ENCODE results near the gene ANKMY2.

Gene ANKMY2

DNA sequence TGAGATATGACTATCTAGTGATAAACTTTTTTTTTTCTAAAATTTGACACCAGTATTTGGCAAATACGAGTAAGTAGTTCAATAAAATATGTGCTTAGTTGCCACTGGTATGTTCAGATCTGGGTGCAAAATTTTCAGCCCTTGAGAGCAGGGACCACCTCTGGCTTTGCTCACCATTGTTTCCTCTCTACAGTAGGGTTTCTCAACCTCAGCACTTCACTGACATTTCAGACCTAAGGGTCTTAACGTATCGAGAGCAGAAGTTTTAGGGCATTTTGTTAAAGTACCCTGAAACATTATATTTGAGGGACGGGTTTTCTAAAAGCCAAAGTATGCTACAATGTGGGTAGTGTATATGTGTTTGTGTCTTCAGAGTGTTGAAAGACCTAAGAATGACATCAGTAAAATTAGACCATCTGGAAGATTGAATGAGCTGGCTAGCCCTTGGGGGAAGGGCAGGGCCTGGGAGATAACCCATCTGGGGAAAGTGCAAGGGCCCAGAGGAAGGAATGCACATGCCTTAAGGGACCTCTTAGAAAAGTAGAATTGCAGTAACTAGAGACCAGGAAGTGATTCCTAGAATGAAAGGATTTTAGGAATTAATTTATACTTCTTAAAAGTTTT lies 12.2 kb upstream of the ANKMY2 start (continued):
- TF ChIP-seq, protein P1, sequence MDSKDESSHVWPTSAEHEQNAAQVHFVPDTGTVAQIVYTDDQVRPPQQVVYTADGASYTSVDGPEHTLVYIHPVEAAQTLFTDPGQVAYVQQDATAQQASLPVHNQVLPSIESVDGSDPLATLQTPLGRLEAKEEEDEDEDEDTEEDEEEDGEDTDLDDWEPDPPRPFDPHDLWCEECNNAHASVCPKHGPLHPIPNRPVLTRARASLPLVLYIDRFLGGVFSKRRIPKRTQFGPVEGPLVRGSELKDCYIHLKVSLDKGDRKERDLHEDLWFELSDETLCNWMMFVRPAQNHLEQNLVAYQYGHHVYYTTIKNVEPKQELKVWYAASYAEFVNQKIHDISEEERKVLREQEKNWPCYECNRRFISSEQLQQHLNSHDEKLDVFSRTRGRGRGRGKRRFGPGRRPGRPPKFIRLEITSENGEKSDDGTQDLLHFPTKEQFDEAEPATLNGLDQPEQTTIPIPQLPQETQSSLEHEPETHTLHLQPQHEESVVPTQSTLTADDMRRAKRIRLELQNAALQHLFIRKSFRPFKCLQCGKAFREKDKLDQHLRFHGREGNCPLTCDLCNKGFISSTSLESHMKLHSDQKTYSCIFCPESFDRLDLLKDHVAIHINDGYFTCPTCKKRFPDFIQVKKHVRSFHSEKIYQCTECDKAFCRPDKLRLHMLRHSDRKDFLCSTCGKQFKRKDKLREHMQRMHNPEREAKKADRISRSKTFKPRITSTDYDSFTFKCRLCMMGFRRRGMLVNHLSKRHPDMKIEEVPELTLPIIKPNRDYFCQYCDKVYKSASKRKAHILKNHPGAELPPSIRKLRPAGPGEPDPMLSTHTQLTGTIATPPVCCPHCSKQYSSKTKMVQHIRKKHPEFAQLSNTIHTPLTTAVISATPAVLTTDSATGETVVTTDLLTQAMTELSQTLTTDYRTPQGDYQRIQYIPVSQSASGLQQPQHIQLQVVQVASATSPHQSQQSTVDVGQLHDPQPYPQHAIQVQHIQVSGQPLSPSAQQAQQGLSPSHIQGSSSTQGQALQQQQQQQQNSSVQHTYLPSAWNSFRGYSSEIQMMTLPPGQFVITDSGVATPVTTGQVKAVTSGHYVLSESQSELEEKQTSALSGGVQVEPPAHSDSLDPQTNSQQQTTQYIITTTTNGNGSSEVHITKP (tag by site-specific recombination; IDR thresholded peaks at IDR 0.05): 0 out of 2 replicates have a peak, but pooled peaks have one; percentile 36
- TF ChIP-seq, protein P2, sequence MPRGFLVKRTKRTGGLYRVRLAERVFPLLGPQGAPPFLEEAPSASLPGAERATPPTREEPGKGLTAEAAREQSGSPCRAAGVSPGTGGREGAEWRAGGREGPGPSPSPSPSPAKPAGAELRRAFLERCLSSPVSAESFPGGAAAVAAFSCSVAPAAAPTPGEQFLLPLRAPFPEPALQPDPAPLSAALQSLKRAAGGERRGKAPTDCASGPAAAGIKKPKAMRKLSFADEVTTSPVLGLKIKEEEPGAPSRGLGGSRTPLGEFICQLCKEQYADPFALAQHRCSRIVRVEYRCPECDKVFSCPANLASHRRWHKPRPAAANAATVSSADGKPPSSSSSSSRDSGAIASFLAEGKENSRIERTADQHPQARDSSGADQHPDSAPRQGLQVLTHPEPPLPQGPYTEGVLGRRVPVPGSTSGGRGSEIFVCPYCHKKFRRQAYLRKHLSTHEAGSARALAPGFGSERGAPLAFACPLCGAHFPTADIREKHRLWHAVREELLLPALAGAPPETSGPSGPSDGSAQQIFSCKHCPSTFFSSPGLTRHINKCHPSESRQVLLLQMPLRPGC (tag by site-specific recombination; IDR thresholded peaks at IDR 0.05): no peak
- no peak for TF ChIP-seq ZNF600 (tag by site-specific recombination; IDR thresholded peaks at IDR 0.05)

DNA sequence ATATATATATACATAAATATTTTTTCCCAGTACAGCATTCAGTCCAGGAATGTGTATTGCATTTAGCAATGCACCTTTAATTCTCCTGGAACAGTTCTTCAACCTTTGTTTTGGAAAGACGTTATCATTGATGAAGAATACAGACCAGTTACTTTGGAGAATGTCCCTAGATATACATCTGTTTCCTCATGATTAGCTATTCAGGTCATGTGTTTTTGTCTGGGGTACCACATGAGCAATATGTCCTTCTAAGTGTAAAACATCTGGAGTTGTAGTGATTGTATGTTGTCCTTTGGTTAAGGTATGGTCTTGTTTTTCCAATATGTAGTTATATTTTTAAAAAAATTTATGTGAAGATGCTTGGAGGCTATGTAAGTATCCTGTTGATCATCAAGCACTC lies 10.6 kb upstream of the ANKMY2 start:
- no peaks in the 10 kb centered on the region for H3K9me3 ChIP-seq (ENCODE audit: control insufficient read depth, insufficient read depth, low read depth, low read length)
- no peaks in the 10 kb centered on the region for H3K36me3 ChIP-seq (ENCODE audit: control insufficient read depth in 2 of 2, insufficient read depth in 1 of 2, low read length in 2 of 2)
- H3K4me3 ChIP-seq (ENCODE audit: low read depth, low read length): no peak overlapping the region
- ChIA-PET POLR2A (interaction anchor here (1.4 kb wide), 1 partner anchor 10 kb away, joined by 3 read pairs; the partner anchor contains the start of gene BZW2), CTCF (interaction anchor here (0.7 kb wide), 1 partner anchor 187 kb away, joined by 4 read pairs; no protein-coding TSS in a partner anchor)
- H3K4me1 ChIP-seq (ENCODE audit: control insufficient read depth, insufficient read depth, low read length): peaks cover 9% of the 10 kb centered on the region
- H3K27ac ChIP-seq (ENCODE audit: extremely low read depth, low read depth, low read length): no peak overlapping the region
- TF ChIP-seq ZBTB17 (tag by site-specific recombination; IDR thresholded peaks at IDR 0.05): no peak
- TF ChIP-seq ZNF175 (tag by site-specific recombination; IDR thresholded peaks at IDR 0.05): no peak
- TF ChIP-seq ZNF776 (tag by site-specific recombination; IDR thresholded peaks at IDR 0.05; ENCODE audit: borderline replicate concordance): no peak
- no peak for TF ChIP-seq IKZF3 (tag by site-specific recombination; IDR thresholded peaks at IDR 0.05)
- TF ChIP-seq ZXDB (tag by site-specific recombination; IDR thresholded peaks at IDR 0.05): no peak
- TF ChIP-seq ZNF221 (tag by site-specific recombination; IDR thresholded peaks at IDR 0.05; ENCODE audit: borderline replicate concordance): no peak
- no peak for TF ChIP-seq ZBTB8A (tag by site-specific recombination; IDR thresholded peaks at IDR 0.05)
- TF ChIP-seq ZNF311 (tag by site-specific recombination; IDR thresholded peaks at IDR 0.05; ENCODE audit: borderline replicate concordance): no peak
- TF ChIP-seq, protein P3, sequence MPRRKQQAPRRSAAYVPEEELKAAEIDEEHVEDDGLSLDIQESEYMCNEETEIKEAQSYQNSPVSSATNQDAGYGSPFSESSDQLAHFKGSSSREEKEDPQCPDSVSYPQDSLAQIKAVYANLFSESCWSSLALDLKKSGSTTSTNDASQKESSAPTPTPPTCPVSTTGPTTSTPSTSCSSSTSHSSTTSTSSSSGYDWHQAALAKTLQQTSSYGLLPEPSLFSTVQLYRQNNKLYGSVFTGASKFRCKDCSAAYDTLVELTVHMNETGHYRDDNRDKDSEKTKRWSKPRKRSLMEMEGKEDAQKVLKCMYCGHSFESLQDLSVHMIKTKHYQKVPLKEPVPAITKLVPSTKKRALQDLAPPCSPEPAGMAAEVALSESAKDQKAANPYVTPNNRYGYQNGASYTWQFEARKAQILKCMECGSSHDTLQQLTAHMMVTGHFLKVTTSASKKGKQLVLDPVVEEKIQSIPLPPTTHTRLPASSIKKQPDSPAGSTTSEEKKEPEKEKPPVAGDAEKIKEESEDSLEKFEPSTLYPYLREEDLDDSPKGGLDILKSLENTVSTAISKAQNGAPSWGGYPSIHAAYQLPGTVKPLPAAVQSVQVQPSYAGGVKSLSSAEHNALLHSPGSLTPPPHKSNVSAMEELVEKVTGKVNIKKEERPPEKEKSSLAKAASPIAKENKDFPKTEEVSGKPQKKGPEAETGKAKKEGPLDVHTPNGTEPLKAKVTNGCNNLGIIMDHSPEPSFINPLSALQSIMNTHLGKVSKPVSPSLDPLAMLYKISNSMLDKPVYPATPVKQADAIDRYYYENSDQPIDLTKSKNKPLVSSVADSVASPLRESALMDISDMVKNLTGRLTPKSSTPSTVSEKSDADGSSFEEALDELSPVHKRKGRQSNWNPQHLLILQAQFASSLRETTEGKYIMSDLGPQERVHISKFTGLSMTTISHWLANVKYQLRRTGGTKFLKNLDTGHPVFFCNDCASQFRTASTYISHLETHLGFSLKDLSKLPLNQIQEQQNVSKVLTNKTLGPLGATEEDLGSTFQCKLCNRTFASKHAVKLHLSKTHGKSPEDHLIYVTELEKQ (tag by site-specific recombination; IDR thresholded peaks at IDR 0.05; ENCODE audit: borderline replicate concordance): no peak
- TF ChIP-seq, protein P4, sequence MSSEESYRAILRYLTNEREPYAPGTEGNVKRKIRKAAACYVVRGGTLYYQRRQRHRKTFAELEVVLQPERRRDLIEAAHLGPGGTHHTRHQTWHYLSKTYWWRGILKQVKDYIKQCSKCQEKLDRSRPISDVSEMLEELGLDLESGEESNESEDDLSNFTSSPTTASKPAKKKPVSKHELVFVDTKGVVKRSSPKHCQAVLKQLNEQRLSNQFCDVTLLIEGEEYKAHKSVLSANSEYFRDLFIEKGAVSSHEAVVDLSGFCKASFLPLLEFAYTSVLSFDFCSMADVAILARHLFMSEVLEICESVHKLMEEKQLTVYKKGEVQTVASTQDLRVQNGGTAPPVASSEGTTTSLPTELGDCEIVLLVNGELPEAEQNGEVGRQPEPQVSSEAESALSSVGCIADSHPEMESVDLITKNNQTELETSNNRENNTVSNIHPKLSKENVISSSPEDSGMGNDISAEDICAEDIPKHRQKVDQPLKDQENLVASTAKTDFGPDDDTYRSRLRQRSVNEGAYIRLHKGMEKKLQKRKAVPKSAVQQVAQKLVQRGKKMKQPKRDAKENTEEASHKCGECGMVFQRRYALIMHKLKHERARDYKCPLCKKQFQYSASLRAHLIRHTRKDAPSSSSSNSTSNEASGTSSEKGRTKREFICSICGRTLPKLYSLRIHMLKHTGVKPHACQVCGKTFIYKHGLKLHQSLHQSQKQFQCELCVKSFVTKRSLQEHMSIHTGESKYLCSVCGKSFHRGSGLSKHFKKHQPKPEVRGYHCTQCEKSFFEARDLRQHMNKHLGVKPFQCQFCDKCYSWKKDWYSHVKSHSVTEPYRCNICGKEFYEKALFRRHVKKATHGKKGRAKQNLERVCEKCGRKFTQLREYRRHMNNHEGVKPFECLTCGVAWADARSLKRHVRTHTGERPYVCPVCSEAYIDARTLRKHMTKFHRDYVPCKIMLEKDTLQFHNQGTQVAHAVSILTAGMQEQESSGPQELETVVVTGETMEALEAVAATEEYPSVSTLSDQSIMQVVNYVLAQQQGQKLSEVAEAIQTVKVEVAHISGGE (tag by site-specific recombination; conservative IDR thresholded peaks at IDR 0.05; ENCODE audit: low read depth): no peak
- TF ChIP-seq ZNF654 (tag by site-specific recombination; IDR thresholded peaks at IDR 0.05; ENCODE audit: low read depth): no peak
- TF ChIP-seq, protein P5, sequence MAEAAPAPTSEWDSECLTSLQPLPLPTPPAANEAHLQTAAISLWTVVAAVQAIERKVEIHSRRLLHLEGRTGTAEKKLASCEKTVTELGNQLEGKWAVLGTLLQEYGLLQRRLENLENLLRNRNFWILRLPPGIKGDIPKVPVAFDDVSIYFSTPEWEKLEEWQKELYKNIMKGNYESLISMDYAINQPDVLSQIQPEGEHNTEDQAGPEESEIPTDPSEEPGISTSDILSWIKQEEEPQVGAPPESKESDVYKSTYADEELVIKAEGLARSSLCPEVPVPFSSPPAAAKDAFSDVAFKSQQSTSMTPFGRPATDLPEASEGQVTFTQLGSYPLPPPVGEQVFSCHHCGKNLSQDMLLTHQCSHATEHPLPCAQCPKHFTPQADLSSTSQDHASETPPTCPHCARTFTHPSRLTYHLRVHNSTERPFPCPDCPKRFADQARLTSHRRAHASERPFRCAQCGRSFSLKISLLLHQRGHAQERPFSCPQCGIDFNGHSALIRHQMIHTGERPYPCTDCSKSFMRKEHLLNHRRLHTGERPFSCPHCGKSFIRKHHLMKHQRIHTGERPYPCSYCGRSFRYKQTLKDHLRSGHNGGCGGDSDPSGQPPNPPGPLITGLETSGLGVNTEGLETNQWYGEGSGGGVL (tag by site-specific recombination; IDR thresholded peaks at IDR 0.05): no peak
- TF ChIP-seq, protein P6, sequence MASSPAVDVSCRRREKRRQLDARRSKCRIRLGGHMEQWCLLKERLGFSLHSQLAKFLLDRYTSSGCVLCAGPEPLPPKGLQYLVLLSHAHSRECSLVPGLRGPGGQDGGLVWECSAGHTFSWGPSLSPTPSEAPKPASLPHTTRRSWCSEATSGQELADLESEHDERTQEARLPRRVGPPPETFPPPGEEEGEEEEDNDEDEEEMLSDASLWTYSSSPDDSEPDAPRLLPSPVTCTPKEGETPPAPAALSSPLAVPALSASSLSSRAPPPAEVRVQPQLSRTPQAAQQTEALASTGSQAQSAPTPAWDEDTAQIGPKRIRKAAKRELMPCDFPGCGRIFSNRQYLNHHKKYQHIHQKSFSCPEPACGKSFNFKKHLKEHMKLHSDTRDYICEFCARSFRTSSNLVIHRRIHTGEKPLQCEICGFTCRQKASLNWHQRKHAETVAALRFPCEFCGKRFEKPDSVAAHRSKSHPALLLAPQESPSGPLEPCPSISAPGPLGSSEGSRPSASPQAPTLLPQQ (tag by site-specific recombination; IDR thresholded peaks at IDR 0.05): no peak
- TF ChIP-seq KLF7 (tag by site-specific recombination; IDR thresholded peaks at IDR 0.05; ENCODE audit: borderline replicate concordance): no peak
- no peak for TF ChIP-seq ZNF610 (tag by site-specific recombination; IDR thresholded peaks at IDR 0.05; ENCODE audit: borderline replicate concordance)
- TF ChIP-seq ZNF202 (tag by site-specific recombination; IDR thresholded peaks at IDR 0.05; ENCODE audit: borderline replicate concordance): no peak
